NCI-H2081 treated with DMSO at 0.1 percent for 48 hours (cell line): ENCODE measurements around the gene STX5.
"Not testable (repeated sequence)": the region's sequence is repeated elsewhere in the genome, so short reads cannot be mapped to it uniquely, and the experiment has no call there.

Source experiments
- DNase-seq: peaks from one replicate; lab custom pipeline; 2025; lab: John Stamatoyannopoulos, UW

Gene STX5

GRCh38 chr11:62854013-62854824 lies 22.4 kb upstream of the STX5 start:
- no peak for DNase-seq

GRCh38 chr11:62853279-62853965 lies 21.6 kb upstream of the STX5 start:
- no peak for DNase-seq

- no peak for DNase-seq
These were observed 20.8 kb upstream of the STX5 start for GRCh38 chr11:62852523-62853188.

- DNase-seq, result no peak
These were observed 20.1 kb upstream of the STX5 start for GRCh38 chr11:62851807-62852522.

GRCh38 chr11:62850911-62851806 lies 19.3 kb upstream of the STX5 start:
- no peak for DNase-seq

- DNase-seq, result no peak
These were observed 16.0 kb upstream of the STX5 start for GRCh38 chr11:62847767-62848314.

- no peak for DNase-seq
These were observed 14.3 kb upstream of the STX5 start for GRCh38 chr11:62846177-62846576.

- DNase-seq, result no peak
These were observed 12.3 kb upstream of the STX5 start for GRCh38 chr11:62844154-62844553.

GRCh38 chr11:62843466-62843865 lies 11.6 kb upstream of the STX5 start:
- DNase-seq, result no peak

GRCh38 chr11:62842891-62843290 lies 11.0 kb upstream of the STX5 start:
- not testable (repeated sequence) for DNase-seq

- no peak for DNase-seq
These were observed 10.4 kb upstream of the STX5 start for GRCh38 chr11:62842171-62842741.

- peak; percentile 99 for DNase-seq
These were observed 9.7 kb upstream of the STX5 start for GRCh38 chr11:62841361-62842170.

- DNase-seq, result not testable (repeated sequence)
These were observed 9.0 kb upstream of the STX5 start for GRCh38 chr11:62840721-62841360.

GRCh38 chr11:62839050-62839945 lies 7.4 kb upstream of the STX5 start, which contains the start of gene WDR74:
Gene WDR74 (minus strand): TSS chr11:62839590. CDS start chr11:62839570, 20 bp downstream.
- DNase-seq, result peak; percentile 32

GRCh38 chr11:62835336-62835735 lies 3.5 kb upstream of the STX5 start:
- DNase-seq, result no peak

GRCh38 chr11:62832336-62833234 lies 734 bp upstream of the STX5 start, which contains the start of gene TEX54:
Gene TEX54 (minus strand): TSS chr11:62832841.
- DNase-seq, result no peak
